HepG2 (cell line): ENCODE measurements around the gene ADCK2. TPM values are rescaled to one million over a fixed set of nuclear protein-coding genes. Genes with fewer than 3 reads are reported as not detected.

ENCODE experiments used
- ATAC-seq: fragments of 200-7000 bp; cut with Tn5 transposase; 3 replicates; pipeline ENCODE4 v1.9.1; 2020; ENCODE audit warnings: mild to moderate bottlenecking, moderate library complexity
- BruUV-seq: library from RNA; stranded (reverse); fragments of 400-500 nt; replicated peaks from 2 replicates; lab custom pipeline; 2021; lab: Mats Ljungman, UMichigan
- CTCF ChIA-PET: fragments of 300-600 bp; formaldehyde crosslinking; extraction: SDS; loops from one replicate; lab custom pipeline; 2021; ENCODE audit warnings: low total read pairs, inconsistent platforms, low intra/inter-chr PET ratio; lab: Yijun Ruan, JAX
- POLR2A ChIA-PET: fragments of 350-600 bp; sonication (Branson Sonifier 250); formaldehyde crosslinking; loops from one replicate; lab custom pipeline; 2020; ENCODE audit warnings: antibody characterized with exemption, inconsistent platforms; lab: Yijun Ruan, JAX
- DNase-seq: peaks from one replicate; pipeline ENCODE4 v3.0.0-alpha.2; 2015; ENCODE audit warnings: low spot score
- FAIRE-seq: peaks from 3 replicates; lab custom pipeline; 2011; peaks lifted over from hg19 to GRCh38; lab: Jason Lieb, UNC
- H2AFZ ChIP-seq: one replicate; pipeline ENCODE4 v1.6.1; 2011; ENCODE audit warnings: low read length, inconsistent platforms
- H3K27ac ChIP-seq: fragments of 300-600 bp; 3 replicates; pipeline ENCODE4 v1.8.0; 2011; ENCODE audit warnings: mixed run types, mild to moderate bottlenecking, mixed read lengths, low read length, inconsistent platforms; ENCODE audit not compliant: insufficient read depth; ENCODE audit errors: extremely low read length
- H3K27me3 ChIP-seq, 2 experiments: fragments of 200-600 bp in 1 of 2; 2 replicates in 1 of 2; 3 replicates in 1 of 2; pipeline versions ENCODE4 v1.6.0 to v1.8.0; 2011; ENCODE audit warnings: low read length in 2 of 2, mild to moderate bottlenecking in 2 of 2, moderate library complexity in 2 of 2, inconsistent platforms in 1 of 2; ENCODE audit not compliant: insufficient read depth in 2 of 2, control insufficient read depth in 1 of 2
- H3K36me3 ChIP-seq, 2 experiments: fragments of 200-600 bp in 1 of 2; replicated peaks in 1 of 2; 2 replicates in 1 of 2; 3 replicates in 1 of 2; pipeline versions ENCODE4 v1.5.1 to v1.8.0; 2011; ENCODE audit warnings: low read length in 2 of 2, inconsistent platforms in 1 of 2; ENCODE audit not compliant: insufficient read depth in 2 of 2, control insufficient read depth in 1 of 2
- H3K4me1 ChIP-seq: 2 replicates; pipeline ENCODE4 v1.5.1; 2012; ENCODE audit warnings: low read length, inconsistent platforms; ENCODE audit not compliant: insufficient read depth
- H3K4me2 ChIP-seq: 2 replicates; pipeline ENCODE4 v1.6.0; 2011; ENCODE audit warnings: low read depth, low read length, inconsistent platforms
- H3K4me3 ChIP-seq, 3 experiments: fragments of 200-600 bp in 1 of 3; sonication (generic), shearing (Covaris generic) in 1 of 3; replicated peaks in 1 of 3; 2 replicates each; pipeline ENCODE4 v1.5.1; 2011 to 2016; ENCODE audit warnings: low read length in 3 of 3, inconsistent platforms in 2 of 3, low read depth in 2 of 3, mild to moderate bottlenecking in 2 of 3, control low read depth in 1 of 3, mixed read lengths in 1 of 3; ENCODE audit not compliant: insufficient read depth in 1 of 3
- H3K79me2 ChIP-seq: one replicate; pipeline ENCODE4 v1.6.1; 2011; ENCODE audit warnings: low read length, inconsistent platforms; ENCODE audit not compliant: insufficient read depth
- H3K9ac ChIP-seq: 2 replicates; pipeline ENCODE4 v1.6.0; 2011; ENCODE audit warnings: mild to moderate bottlenecking, low read depth, low read length, inconsistent platforms; ENCODE audit not compliant: insufficient read depth
- H3K9me3 ChIP-seq: 2 replicates; pipeline ENCODE4 v1.5.1; 2012; ENCODE audit warnings: mild to moderate bottlenecking, low read length
- H4K20me1 ChIP-seq: 2 replicates; pipeline ENCODE4 v1.6.0; 2011; ENCODE audit warnings: inconsistent platforms, mild to moderate bottlenecking, low read length, moderate library complexity; ENCODE audit not compliant: insufficient read depth
- CBFB ChIP-seq: sonication (generic); formaldehyde crosslinking; IDR thresholded peaks from 2 replicates; pipeline ENCODE4 v1.4.0; 2020; ENCODE audit warnings: missing genetic modification reagents
- MEIS2 ChIP-seq: sonication (generic); formaldehyde crosslinking; IDR thresholded peaks from 2 replicates; pipeline ENCODE4 v1.9.0; 2021; ENCODE audit warnings: mild to moderate bottlenecking, missing genetic modification reagents
- NCOA1 ChIP-seq: sonication (generic); formaldehyde crosslinking; IDR thresholded peaks from 2 replicates; pipeline ENCODE4 v1.9.0; 2021; ENCODE audit warnings: missing genetic modification reagents
- SETDB1 ChIP-seq: sonication (generic); formaldehyde crosslinking; IDR thresholded peaks from 2 replicates; pipeline ENCODE4 v1.5.1; 2020; ENCODE audit warnings: missing genetic modification reagents, mild to moderate bottlenecking, borderline replicate concordance
- TBP ChIP-seq: sonication (generic); formaldehyde crosslinking; IDR thresholded peaks from 2 replicates; pipeline ENCODE4 v1.5.0; 2020; ENCODE audit warnings: missing genetic modification reagents
- TBX2 ChIP-seq: sonication (generic); formaldehyde crosslinking; IDR thresholded peaks from 2 replicates; pipeline ENCODE4 v1.5.0; 2020; ENCODE audit warnings: missing genetic modification reagents, mild to moderate bottlenecking, borderline replicate concordance
- TGIF2 ChIP-seq: IDR thresholded peaks from 2 replicates; pipeline ENCODE4 v1.6.1; 2016; ENCODE audit warnings: control low read depth, missing compliant biosample characterization
- TRIM24 ChIP-seq: sonication (generic); formaldehyde crosslinking; IDR thresholded peaks from 2 replicates; pipeline ENCODE4 v1.8.0; 2022; ENCODE audit warnings: mild to moderate bottlenecking, missing genetic modification reagents
- ZEB1 ChIP-seq: IDR thresholded peaks from 2 replicates; pipeline ENCODE4 v1.6.1; 2012; ENCODE audit warnings: mild to moderate bottlenecking, low read depth, inconsistent platforms; ENCODE audit not compliant: insufficient replicate concordance
- ZNF672 ChIP-seq: sonication (generic); formaldehyde crosslinking; IDR thresholded peaks from 2 replicates; pipeline ENCODE4 v1.8.1; 2022; ENCODE audit warnings: missing genetic modification reagents
- ZNF768 ChIP-seq: sonication (generic); formaldehyde crosslinking; IDR thresholded peaks from 2 replicates; pipeline ENCODE4 v1.4.0; 2020; ENCODE audit warnings: missing genetic modification reagents
- ZNF776 ChIP-seq: sonication (generic); formaldehyde crosslinking; IDR thresholded peaks from 2 replicates; pipeline ENCODE4 v1.4.0; 2020; ENCODE audit warnings: mild to moderate bottlenecking, missing genetic modification reagents
- whole genome bisulfite sequencing: methylation state at CpG from one replicate; pipeline ENCODE4 v1.1.6; 2017; ENCODE audit warnings: low lambda C conversion rate; 5-methylcytosine and 5-hydroxymethylcytosine counted together
- in situ Hi-C: cut with HindIII; loops from 2 replicates; pipeline ENCODE4 v1.10.0; 2017; ENCODE audit warnings: low pct_unique_long_range_greater_than_20kb; ENCODE audit not compliant: extremely low pct_ligation_motif_present
- intact Hi-C: fragments of 100-400 bp; cut with micrococcal nuclease; formaldehyde crosslinking; loops from one replicate; pipeline ENCODE4 v1.10.0; 2022; ENCODE audit not compliant: unreplicated experiment
- polyA plus RNA-seq, 8 experiments: library from polyadenylated mRNA; depleted of rRNA in 3 of 8; stranded (reverse) in 7 of 8; unstranded in 1 of 8; fragments of >200 nt; fragmentation: Illumina TruSeq in 4 of 8; extraction: Trizol in 4 of 8; gene quantifications; 2 replicates each; pipeline versions ENCODE4 v1.2.1 to v1.2.3, GENCODE V29; 2011 to 2016; ENCODE audit warnings: low read depth in 4 of 8, missing spikeins in 1 of 8, mixed read lengths in 1 of 8; ENCODE audit not compliant: insufficient read depth in 1 of 8
- total RNA-seq, 5 experiments: library from RNA; depleted of rRNA; stranded (reverse); fragments of >200 nt; fragmentation: Illumina TruSeq; extraction: Trizol; gene quantifications; 2 replicates each; pipeline ENCODE4 v1.2.3, GENCODE V29; 2016; ENCODE audit warnings: low read depth in 1 of 5
- TF ChIP-seq, protein P1 (sequence below): sonication (generic); formaldehyde crosslinking; IDR thresholded peaks from 2 replicates; pipeline ENCODE4 v1.5.1; 2020; ENCODE audit warnings: missing genetic modification reagents, mild to moderate bottlenecking, borderline replicate concordance

The ADCK2 gene
- total and polyA plus RNA-seq, 2 of the 13 experiments (the other 11 are each of a cell fraction or from before 2014, with no cell fraction given): 8.6 to 18.8 TPM

- TF ChIP-seq, protein P1, sequence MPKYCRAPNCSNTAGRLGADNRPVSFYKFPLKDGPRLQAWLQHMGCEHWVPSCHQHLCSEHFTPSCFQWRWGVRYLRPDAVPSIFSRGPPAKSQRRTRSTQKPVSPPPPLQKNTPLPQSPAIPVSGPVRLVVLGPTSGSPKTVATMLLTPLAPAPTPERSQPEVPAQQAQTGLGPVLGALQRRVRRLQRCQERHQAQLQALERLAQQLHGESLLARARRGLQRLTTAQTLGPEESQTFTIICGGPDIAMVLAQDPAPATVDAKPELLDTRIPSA (CRISPR knock-in tag): no peak
- no peak for TF ChIP-seq ZEB1
These were observed 6.0 kb downstream of the ADCK2 start (continued) for GRCh38 chr7:140678816-140679130.

DNA sequence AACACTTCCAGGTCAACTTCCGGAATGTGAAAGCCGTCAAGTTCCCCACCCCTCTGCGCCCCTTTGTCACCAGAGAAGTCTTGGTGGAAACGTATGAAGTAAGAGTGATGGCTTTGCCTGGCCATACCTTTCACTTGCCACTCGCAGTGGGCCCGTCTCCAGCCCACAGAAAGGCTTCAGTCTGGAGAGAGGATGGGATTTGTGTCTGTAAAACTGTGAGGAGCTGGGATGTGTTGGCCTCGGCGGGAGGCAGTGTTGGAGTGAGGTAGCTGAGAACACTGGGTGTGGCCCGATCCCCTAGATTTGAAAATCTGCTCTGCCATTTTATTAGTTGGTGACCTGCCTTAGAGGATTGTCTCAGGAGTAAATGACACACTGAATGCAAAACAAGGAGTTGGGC lies 6.4 kb downstream of the ADCK2 start:
- FAIRE-seq (no peak), ATAC-seq (no peak), DNase-seq (no peak)
- no peak overlapping the region for H3K4me3 ChIP-seq
- H3K4me1 ChIP-seq: no peaks in the 10 kb centered on the region; the same call in 1 of the 2 replicates
- no peak overlapping the region for H2AFZ ChIP-seq
- H3K79me2 ChIP-seq: no peaks in the 10 kb centered on the region
- in situ Hi-C loops: loop anchor here (25.0 kb wide), 1 partner anchor 333 kb away; the partner anchor contains the start of gene MRPS33
- no TSS peak for BruUV-seq
- no peaks in the 10 kb centered on the region for H4K20me1 ChIP-seq
- intact Hi-C loops: no loop called here
- no peak overlapping the region for H3K9ac ChIP-seq
- no peak overlapping the region for H3K27ac ChIP-seq
- ChIA-PET CTCF (no interaction called here), POLR2A (no interaction called here)
- WGBS: 92% methylated on average over 9 of the region's 9 CpGs
- H3K36me3 ChIP-seq: peaks cover 1 to 10% of the 10 kb centered on the region in 2 experiments; a peak in 2 of 5 replicates
- H3K27me3 ChIP-seq: no peaks in the 10 kb centered on the region
- no peaks in the 10 kb centered on the region for H3K9me3 ChIP-seq
- no peak overlapping the region for H3K4me2 ChIP-seq
- TF ChIP-seq MEIS2 (CRISPR knock-in tag) (no peak), ZNF768 (CRISPR knock-in tag) (no peak), TRIM24 (CRISPR knock-in tag) (no peak)

GRCh38 chr7:140680886-140681285 lies 8.1 kb downstream of the ADCK2 start:
- Histone ChIP-seq H4K20me1 (no peaks in the 10 kb centered on the region), H3K79me2 (no peaks in the 10 kb centered on the region), H3K9ac (no peak overlapping the region), H2AFZ (no peak overlapping the region), H3K9me3 (no peaks in the 10 kb centered on the region), H3K36me3 (peaks cover 1 to 10% of the 10 kb centered on the region in 2 experiments; a peak in 2 of 5 replicates), H3K27me3 (no peaks in the 10 kb centered on the region), H3K4me1 (no peaks in the 10 kb centered on the region), H3K4me3 (no peak overlapping the region), H3K4me2 (no peak overlapping the region), H3K27ac (no peak overlapping the region)
- no peak for DNase-seq
- POLR2A ChIA-PET: interaction anchor here (1.3 kb wide), 1 partner anchor 16 kb away, joined by 3 read pairs; the partner anchor contains the start of gene NDUFB2
- no peak for TF ChIP-seq TBP (CRISPR knock-in tag)
- TF ChIP-seq NCOA1 (CRISPR knock-in tag): no peak
- no peak for TF ChIP-seq SETDB1 (CRISPR knock-in tag)
- no peak for TF ChIP-seq ZNF672
- TF ChIP-seq TGIF2 (CRISPR knock-in tag): no peak
- no peak for TF ChIP-seq CBFB (CRISPR knock-in tag)
- TF ChIP-seq TBX2 (CRISPR knock-in tag): no peak
- TF ChIP-seq ZNF776 (CRISPR knock-in tag): no peak
- ATAC-seq: no peak
- FAIRE-seq: no peak
- in situ Hi-C loops: loop anchor here (25.0 kb wide), 1 partner anchor 331 kb away; the partner anchor contains the start of gene MRPS33
- CTCF ChIA-PET: no interaction called here
- intact Hi-C loops: no loop called here
- no TSS peak for BruUV-seq
- 97% methylated on average over 7 of the region's 7 CpGs for WGBS
